Kidney (tissue), 14 donors: ENCODE data around the gene CYP4F8. TPM values are rescaled to one million over a fixed set of nuclear protein-coding genes. Genes with fewer than 3 reads are reported as not detected.
"Not testable (repeated sequence)": the region's sequence is repeated elsewhere in the genome, so short reads cannot be mapped to it uniquely, and the experiment has no call there.

Source experiments
- DNase-seq, 5 donors: peaks; one replicate each; pipeline ENCODE4 v3.0.0-alpha.2; 2013 to 2020
- FAIRE-seq: peaks from 2 replicates; lab custom pipeline; 2012; peaks lifted over from hg19 to GRCh38; lab: Jason Lieb, UNC
- H3K27ac ChIP-seq, 2 donors: one replicate each; pipeline ENCODE4 v1.7.0; 2013; ENCODE audit warnings: low read depth in 2 of 2, low read length in 2 of 2, inconsistent platforms in 1 of 2
- H3K27me3 ChIP-seq: one replicate; pipeline ENCODE4 v1.7.1; 2013; ENCODE audit warnings: low read length, inconsistent platforms; ENCODE audit not compliant: control insufficient read depth, insufficient read depth
- H3K36me3 ChIP-seq, 3 donors: one replicate each; pipeline versions ENCODE4 v1.7.0 to v1.7.1; 2013; ENCODE audit warnings: low read length in 3 of 3, control low read depth in 1 of 3, inconsistent platforms in 1 of 3; ENCODE audit not compliant: insufficient read depth in 3 of 3, control insufficient read depth in 2 of 3
- H3K4me1 ChIP-seq, 3 donors: one replicate each; pipeline versions ENCODE4 v1.7.0 to v1.7.1; 2013; ENCODE audit warnings: low read length in 3 of 3, inconsistent platforms in 1 of 3, low read depth in 1 of 3; ENCODE audit not compliant: control insufficient read depth in 2 of 3, insufficient read depth in 2 of 3
- H3K4me3 ChIP-seq, 3 donors: one replicate each; pipeline versions ENCODE4 v1.7.0 to v1.8.1; 2013; ENCODE audit warnings: low read length in 3 of 3, control low read depth in 1 of 3, inconsistent platforms in 1 of 3
- H3K9ac ChIP-seq, 3 donors: one replicate each; pipeline versions ENCODE4 v1.7.0 to v1.7.1; 2013; ENCODE audit warnings: low read length in 3 of 3, control low read depth in 1 of 3, inconsistent platforms in 1 of 3
- H3K9me3 ChIP-seq, 3 donors: one replicate each; pipeline versions ENCODE4 v1.7.0 to v1.7.1; 2013; ENCODE audit warnings: low read length in 3 of 3, control low read depth in 1 of 3, inconsistent platforms in 1 of 3; ENCODE audit not compliant: control insufficient read depth in 2 of 3, insufficient read depth in 1 of 3
- CTCF ChIP-seq: IDR thresholded peaks from 3 replicates; pipeline ENCODE4 v1.5.1; 2012; ENCODE audit warnings: mild to moderate bottlenecking, moderate library complexity, borderline replicate concordance; ENCODE audit not compliant: insufficient read depth; ENCODE audit errors: extremely low read depth
- intact Hi-C: fragments of 100-400 bp; cut with DNase I; formaldehyde crosslinking; loops from one replicate; pipeline ENCODE4 v1.11.1; 2022
- polyA plus RNA-seq: library from polyadenylated mRNA; stranded (reverse); fragments of 350-450 nt; fragmentation: Illumina TruSeq; extraction: RNeasy Lipid Tissue Mini Kit (QIAGEN cat#74804); gene quantifications from one replicate; pipeline ENCODE4 v1.2.3, GENCODE V29; 2014; ENCODE audit warnings: low read depth, low replicate concordance; ENCODE audit not compliant: insufficient read depth
- total RNA-seq: library from RNA; stranded (reverse); fragmentation: NEBNext Ultra II Directional; extraction: Animal tissue kit (Norgen Biotek cat#: 25700); gene quantifications from one replicate; pipeline ENCODE4 v1.2.1, GENCODE V29; 2021
- donor health status: control.
- donor health status: control.
- donor health status: control.
- donor health status: control.
- donor health status: control.
- donor health status: DM: yes; HTN: yes; CAD: no.
- donor health status: Normal renal cell carcinoma (clear cell type).

CYP4F8 gene
- total and polyA plus RNA-seq, 2 donors from 2014 or later, result not detected

DNA sequence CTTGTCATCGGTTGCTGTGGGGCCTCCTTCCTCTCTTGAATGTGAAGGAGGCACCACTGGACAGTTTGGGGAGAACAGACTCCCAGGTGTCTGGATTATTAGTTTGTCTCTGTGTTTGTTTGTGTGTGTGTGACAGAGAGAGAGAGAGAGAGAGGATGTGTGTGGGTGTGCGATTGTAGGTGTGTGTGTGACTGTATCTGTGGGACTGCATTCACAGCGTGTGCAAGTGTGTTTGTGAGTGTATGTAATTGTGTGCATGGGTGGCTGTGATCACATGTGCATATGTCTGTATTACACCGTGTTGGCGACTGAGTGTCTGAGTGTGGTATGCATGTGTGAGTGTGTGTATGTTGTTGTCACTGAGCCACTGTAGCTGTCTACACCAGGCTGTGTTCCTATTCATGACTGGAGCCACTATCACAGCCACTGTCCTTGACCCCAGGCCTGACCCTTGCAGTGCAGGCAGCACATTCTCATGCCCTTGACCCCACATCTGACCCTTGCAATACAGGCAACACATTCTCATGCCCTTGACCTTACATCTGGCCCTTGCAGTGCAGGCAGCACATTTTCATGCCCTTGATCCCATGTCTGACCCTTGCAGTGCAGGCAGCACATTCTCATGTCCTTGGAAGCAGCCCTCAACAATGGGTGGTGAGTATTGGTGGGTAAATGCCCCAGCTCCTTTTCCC lies 25.1 kb upstream of the CYP4F8 start:
- H3K27me3 ChIP-seq, result no peaks in the 10 kb centered on the region
- intact Hi-C loops, result no loop called here
- DNase-seq (no peak), FAIRE-seq (no peak)
- no peaks in the 10 kb centered on the region for H3K4me1 ChIP-seq
- H3K9me3 ChIP-seq, result no peaks in the 10 kb centered on the region
- no peak overlapping the region for H3K4me3 ChIP-seq
- H3K9ac ChIP-seq, result no peak overlapping the region
- TF ChIP-seq CTCF, result no peak
- H3K36me3 ChIP-seq, result no peaks in the 10 kb centered on the region
- no peak overlapping the region for H3K27ac ChIP-seq

- FAIRE-seq (no peak), DNase-seq (no peak)
- Histone ChIP-seq H3K36me3 (no peaks in the 10 kb centered on the region), H3K4me1 (no peaks in the 10 kb centered on the region), H3K9ac (no peak overlapping the region), H3K27me3 (no peaks in the 10 kb centered on the region), H3K27ac (no peak overlapping the region), H3K4me3 (no peak overlapping the region), H3K9me3 (no peaks in the 10 kb centered on the region)
- no peak for TF ChIP-seq CTCF
- intact Hi-C loops, result no loop called here
Measured at GRCh38 chr19:15591796-15592195, 23.2 kb upstream of the CYP4F8 start.

- DNase-seq, result not testable (repeated sequence)
Measured at GRCh38 chr19:15592506-15592905, 22.5 kb upstream of the CYP4F8 start.

DNA sequence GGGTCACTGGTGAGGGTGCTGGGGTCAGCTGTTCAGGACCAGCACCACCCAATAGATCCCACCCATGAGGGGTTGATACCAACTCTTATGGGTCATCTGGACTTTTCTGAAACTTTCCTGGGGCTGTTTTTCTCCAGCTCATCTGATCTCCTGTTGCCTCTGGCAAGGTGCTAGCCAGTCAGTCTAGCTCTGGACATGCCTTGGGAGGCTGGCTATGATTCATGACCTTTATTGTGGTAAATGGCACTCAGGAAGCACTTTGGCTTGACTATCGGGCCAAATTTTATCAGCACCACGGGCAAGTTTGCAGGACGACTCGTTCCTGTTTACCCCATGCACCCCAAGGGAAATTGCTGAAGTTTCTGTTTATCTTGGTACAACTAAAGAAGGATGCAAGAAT lies 21.3 kb upstream of the CYP4F8 start:
- H3K27me3 ChIP-seq, H3K9ac ChIP-seq, H3K9me3 ChIP-seq, H3K4me3 ChIP-seq, FAIRE-seq, H3K27ac ChIP-seq, intact Hi-C loops, H3K36me3 ChIP-seq, DNase-seq, H3K4me1 ChIP-seq: not testable (repeated sequence)

More at GRCh38 chr19:15592506-15592905, 22.5 kb upstream of the CYP4F8 start:
- H3K27me3 ChIP-seq, H3K36me3 ChIP-seq, H3K4me1 ChIP-seq, H3K27ac ChIP-seq, H3K4me3 ChIP-seq, intact Hi-C loops, H3K9me3 ChIP-seq, H3K9ac ChIP-seq, FAIRE-seq: not testable (repeated sequence)
